ENCODE data around the gene C11orf98.

Gene C11orf98

GRCh38 chr11:62614275-62614674 is 50.7 kb downstream of the C11orf98 start:
- no peak for DNase-seq (ENCODE audit: insufficient read length, low spot score)
- FAIRE-seq, result no peak

DNA sequence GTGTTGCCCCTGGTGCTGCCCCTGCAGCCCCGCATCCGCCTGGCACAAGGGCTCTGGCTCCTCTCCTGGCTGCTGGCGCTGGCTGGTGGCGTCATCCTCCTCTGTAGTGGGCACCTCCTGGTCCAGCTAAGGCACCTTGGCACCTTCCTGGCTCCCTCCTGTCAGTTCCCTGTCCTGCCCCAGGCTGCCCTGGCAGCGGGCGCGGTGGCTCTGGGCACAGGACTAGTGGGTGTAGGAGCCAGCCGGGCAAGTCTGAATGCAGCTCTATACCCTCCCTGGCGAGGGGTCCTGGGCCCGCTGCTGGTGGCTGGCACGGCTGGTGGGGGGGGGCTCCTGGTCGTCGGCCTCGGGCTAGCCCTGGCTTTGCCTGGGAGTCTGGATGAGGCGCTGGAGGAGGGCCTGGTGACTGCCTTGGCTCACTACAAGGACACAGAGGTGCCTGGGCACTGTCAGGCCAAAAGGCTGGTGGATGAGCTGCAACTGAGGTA is 51.7 kb downstream of the C11orf98 start:
- no peak for DNase-seq (ENCODE audit: insufficient read length, low spot score)
- FAIRE-seq, result no peak

Data from HTR-8/SVneo (cell line).